Measurements from ENCODE around the gene KLF7. TPM values are rescaled to one million over a fixed set of nuclear protein-coding genes. Genes with fewer than 3 reads are reported as not detected.

The KLF7 gene
- total and polyA plus RNA-seq, 2 donors (not counting 3 experiments of a cell fraction or from before 2014, with no cell fraction given): 32.8 to 42.9 TPM

DNA sequence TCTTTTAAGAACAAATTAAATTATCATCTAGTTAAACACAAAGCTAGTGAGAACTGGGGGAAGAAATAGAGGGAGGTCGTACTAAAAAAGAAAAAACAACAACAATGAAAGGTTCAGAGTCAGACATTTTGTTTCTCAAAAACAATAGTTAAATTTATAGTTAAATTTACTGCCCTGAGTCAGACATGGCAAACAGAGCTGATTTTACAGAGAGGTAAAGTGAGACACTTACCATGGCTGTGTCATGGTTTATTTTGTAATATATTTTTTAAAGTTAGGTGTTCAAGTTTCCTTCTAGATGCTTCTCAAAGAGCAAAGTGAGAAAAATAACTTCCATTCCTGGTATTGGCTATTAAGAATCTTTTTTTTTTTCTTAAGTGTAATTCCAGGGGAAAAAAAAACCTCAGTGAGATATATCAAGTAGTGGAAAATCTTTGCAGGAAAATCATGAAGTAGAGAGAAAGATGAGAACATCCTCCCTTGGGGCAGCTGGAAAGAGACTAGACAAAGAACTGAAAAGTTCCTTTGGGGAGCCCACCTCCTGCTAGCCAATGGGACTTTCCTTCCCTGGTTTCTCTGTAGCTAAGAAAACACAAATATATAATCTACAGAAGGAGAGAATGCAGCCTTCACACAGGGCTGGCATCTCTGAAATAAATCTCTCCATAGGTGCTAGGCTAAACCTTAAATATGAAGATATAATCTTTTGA, 12.3 kb downstream of the KLF7 start:
- Histone ChIP-seq H3K9me3 (replicated peaks; ENCODE audit: control insufficient read depth, insufficient read depth, low read length) (no peaks in the 10 kb centered on the region), H3K4me1 (ENCODE audit: control insufficient read depth, extremely low read depth, insufficient read depth, low read length) (peaks cover 91% of the 10 kb centered on the region), H3K4me3 (replicated peaks in 1 of 3; ENCODE audit: insufficient read depth in 1 of 3, low read depth in 1 of 3, low read length in 3 of 3) (no peak overlapping the region), H4K20me1 (replicated peaks; ENCODE audit: control insufficient read depth, extremely low read depth, insufficient read depth, low read length) (no peaks in the 10 kb centered on the region), H2AFZ (ENCODE audit: low read depth, low read length) (no peak overlapping the region), H3K9me1 (replicated peaks; ENCODE audit: control insufficient read depth, extremely low read depth, insufficient read depth, low read length) (no peaks in the 10 kb centered on the region), H3K4me2 (ENCODE audit: insufficient read depth, low read length) (peak overlapping the region; percentile 38), H3K79me2 (ENCODE audit: control insufficient read depth, insufficient read depth, low read length) (peaks cover 99% of the 10 kb centered on the region), H3K36me3 (ENCODE audit: control insufficient read depth in 2 of 2, extremely low read depth in 1 of 2, insufficient read depth in 2 of 2, low read length in 2 of 2) (peaks cover 0 to 2% of the 10 kb centered on the region in 2 experiments), H3K27ac (ENCODE audit: insufficient read depth, low read depth, low read length) (no peak overlapping the region), H3K9ac (replicated peaks; ENCODE audit: extremely low read depth, insufficient read depth, low read length) (no peak overlapping the region), H3K27me3 (ENCODE audit: control insufficient read depth in 2 of 2, insufficient read depth in 2 of 2, low read length in 2 of 2) (no peaks in the 10 kb centered on the region)
- TF ChIP-seq, protein P1, sequence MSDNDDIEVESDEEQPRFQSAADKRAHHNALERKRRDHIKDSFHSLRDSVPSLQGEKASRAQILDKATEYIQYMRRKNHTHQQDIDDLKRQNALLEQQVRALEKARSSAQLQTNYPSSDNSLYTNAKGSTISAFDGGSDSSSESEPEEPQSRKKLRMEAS (IDR thresholded peaks at IDR 0.05; ENCODE audit: insufficient read depth, insufficient read length): no peak
- TF ChIP-seq MYC (IDR thresholded peaks at IDR 0.05; ENCODE audit: low read depth, low read length) (no peak), GATA2 (IDR thresholded peaks at IDR 0.05; ENCODE audit: insufficient read depth, insufficient read length, low read depth, low read length) (no peak), POLR2A (IDR thresholded peaks at IDR 0.05; ENCODE audit: low read depth, low read length) (no peak), EZH2 (IDR thresholded peaks at IDR 0.05; ENCODE audit: borderline replicate concordance, low read depth, low read length, severe bottlenecking) (no peak), JUN (IDR thresholded peaks at IDR 0.05; ENCODE audit: borderline replicate concordance, insufficient read depth, insufficient read length, low read depth) (no peak), POLR2AphosphoS5 (IDR thresholded peaks at IDR 0.05; ENCODE audit: insufficient read depth, low read depth, low read length) (no peak), FOS (IDR thresholded peaks at IDR 0.05; ENCODE audit: borderline replicate concordance, insufficient read depth, low read length) (no peak)
- TF ChIP-seq, protein P2, sequence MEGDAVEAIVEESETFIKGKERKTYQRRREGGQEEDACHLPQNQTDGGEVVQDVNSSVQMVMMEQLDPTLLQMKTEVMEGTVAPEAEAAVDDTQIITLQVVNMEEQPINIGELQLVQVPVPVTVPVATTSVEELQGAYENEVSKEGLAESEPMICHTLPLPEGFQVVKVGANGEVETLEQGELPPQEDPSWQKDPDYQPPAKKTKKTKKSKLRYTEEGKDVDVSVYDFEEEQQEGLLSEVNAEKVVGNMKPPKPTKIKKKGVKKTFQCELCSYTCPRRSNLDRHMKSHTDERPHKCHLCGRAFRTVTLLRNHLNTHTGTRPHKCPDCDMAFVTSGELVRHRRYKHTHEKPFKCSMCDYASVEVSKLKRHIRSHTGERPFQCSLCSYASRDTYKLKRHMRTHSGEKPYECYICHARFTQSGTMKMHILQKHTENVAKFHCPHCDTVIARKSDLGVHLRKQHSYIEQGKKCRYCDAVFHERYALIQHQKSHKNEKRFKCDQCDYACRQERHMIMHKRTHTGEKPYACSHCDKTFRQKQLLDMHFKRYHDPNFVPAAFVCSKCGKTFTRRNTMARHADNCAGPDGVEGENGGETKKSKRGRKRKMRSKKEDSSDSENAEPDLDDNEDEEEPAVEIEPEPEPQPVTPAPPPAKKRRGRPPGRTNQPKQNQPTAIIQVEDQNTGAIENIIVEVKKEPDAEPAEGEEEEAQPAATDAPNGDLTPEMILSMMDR (IDR thresholded peaks at IDR 0.05; ENCODE audit: extremely low read depth in 1 of 2, insufficient read depth in 1 of 2, low read depth in 1 of 2, low read length in 2 of 2): no peak
- DNase-seq (ENCODE audit: low read depth, low spot score) (no peak), FAIRE-seq (no peak)
- ChIA-PET CTCF (interaction anchor here (0.7 to 2.6 kb wide), 5 partner anchors 10 to 319 kb away, joined by 3 to 10 read pairs (median 4); no protein-coding TSS in a partner anchor), POLR2A (interaction anchor here (0.7 kb wide), 1 partner anchor 144 kb away, joined by 3 read pairs; no protein-coding TSS in a partner anchor)
- no TSS peak for BruUV-seq (replicated peaks)
- dilution Hi-C loops (cut with MboI; ENCODE audit: extremely low pct_ligation_motif_present, low sequenced_read_pairs) (no loop called here), intact Hi-C loops (cut with micrococcal nuclease) (no loop called here)
